NCI-H526 (cell line): ENCODE measurements around the gene ZNF500.
"Not testable (repeated sequence)": the region's sequence is repeated elsewhere in the genome, so short reads cannot be mapped to it uniquely, and the experiment has no call there.

ENCODE experiments used
- DNase-seq, 2 experiments: peaks; one replicate each; lab custom pipeline; 2025; lab: John Stamatoyannopoulos, UW

Gene ZNF500

GRCh38 chr16:4744555-4745273, 22.2 kb downstream of the ZNF500 start:
- DNase-seq: no peak

- peak in 1 of 2 experiments; percentile 38 for DNase-seq
Measured at GRCh38 chr16:4743226-4743878, 23.6 kb downstream of the ZNF500 start.

GRCh38 chr16:4738370-4738769, 28.6 kb downstream of the ZNF500 start:
- not testable (repeated sequence) for DNase-seq

GRCh38 chr16:4737545-4737944, 29.4 kb downstream of the ZNF500 start:
- no peak for DNase-seq

- no peak for DNase-seq
Measured at GRCh38 chr16:4736546-4736945, 30.4 kb downstream of the ZNF500 start.

- peak in 1 of 2 experiments; percentile 81 for DNase-seq
Measured at GRCh38 chr16:4734730-4735535, 32.0 kb downstream of the ZNF500 start.

GRCh38 chr16:4734063-4734729, 32.8 kb downstream of the ZNF500 start, which contains the start of the genes ANKS3 and DNAAF8:
Gene ANKS3 (minus strand): TSS chr16:4734271. CDS start chr16:4730149, 4,122 bp downstream.
Gene DNAAF8 (plus strand): TSS chr16:4734537. CDS start chr16:4736515, 1,978 bp downstream.
- peak; percentile 84 to 93 for DNase-seq

GRCh38 chr16:4733747-4734062, 33.3 kb downstream of the ZNF500 start:
- DNase-seq: peak in 1 of 2 experiments; percentile 21

- DNase-seq: no peak
Measured at GRCh38 chr16:4733211-4733742, 33.7 kb downstream of the ZNF500 start.

GRCh38 chr16:4729876-4730275, 37.1 kb downstream of the ZNF500 start:
- DNase-seq: no peak

GRCh38 chr16:4728676-4729075, 38.3 kb downstream of the ZNF500 start:
- DNase-seq: no peak

GRCh38 chr16:4726616-4727015, 40.3 kb downstream of the ZNF500 start:
- no peak for DNase-seq

GRCh38 chr16:4724661-4725270, 42.2 kb downstream of the ZNF500 start:
- DNase-seq: no peak

- no peak for DNase-seq
Measured at GRCh38 chr16:4723071-4723767, 43.7 kb downstream of the ZNF500 start.

GRCh38 chr16:4718466-4718865, 48.5 kb downstream of the ZNF500 start:
- no peak for DNase-seq

- DNase-seq: no peak
Measured at GRCh38 chr16:4714996-4715395, 52.0 kb downstream of the ZNF500 start.

- DNase-seq: no peak
Measured at GRCh38 chr16:4713663-4714501, 53.1 kb downstream of the ZNF500 start.

- DNase-seq: no peak
Measured at GRCh38 chr16:4709481-4709880, 57.5 kb downstream of the ZNF500 start.

- no peak for DNase-seq
Measured at GRCh38 chr16:4706871-4707270, 60.1 kb downstream of the ZNF500 start.

- no peak for DNase-seq
Measured at GRCh38 chr16:4704913-4705312, 62.0 kb downstream of the ZNF500 start.
